ENCODE results near the gene RTKN. TPM values are rescaled to one million over a fixed set of nuclear protein-coding genes. Genes with fewer than 3 reads are reported as not detected.
"Not testable (repeated sequence)": the region's sequence is repeated elsewhere in the genome, so short reads cannot be mapped to it uniquely, and the experiment has no call there.

The RTKN gene
- total and polyA plus RNA-seq, 11 donors = 10.9 to 27.6 (median 16.6) TPM

GRCh38 chr2:74472086-74472944 is 30.6 kb upstream of the RTKN start, which contains the start of gene MRPL53:
TSS of gene MRPL53 (minus strand) at chr2:74472680. CDS start at chr2:74472660, 20 bp downstream.
- Histone ChIP-seq H3K27ac (peak within 1 kb of the TSS; percentile 64 to 95 (median 89)), H3K4me1 (peaks cover 4 to 31% (median 21%) of the 10 kb centered on the region in 12 donors), H3K27me3 (no peaks in the 10 kb centered on the region), H3K4me3 (peak within 1 kb of the TSS; percentile 49 to 93 (median 74)), H3K9me3 (no peaks in the 10 kb centered on the region), H3K36me3 (peaks cover 0 to 31% (median 17%) of the 10 kb centered on the region in 9 donors)
- WGBS, 4 donors = 1% methylated on average over 51 to 66 of the region's 66 CpGs
- intact Hi-C loops (cut with DNase I) = no loop called here
- DNase-seq (peak; percentile 95 to 98 (median 96)), ATAC-seq (peak; percentile 91 to 97 (median 94))
- no peak for TF ChIP-seq CTCF (IDR thresholded peaks at IDR 0.05)
- TF ChIP-seq POLR2A (IDR thresholded peaks at IDR 0.05) = peak in 1 of 2 donors; percentile 88

GRCh38 chr2:74471332-74472065 is 29.8 kb upstream of the RTKN start:
- peak in 1 of 4 donors; percentile 1 for ATAC-seq
- Histone ChIP-seq H3K36me3 (peaks cover 0 to 23% (median 17%) of the 10 kb centered on the region in 9 donors), H3K27ac (peak overlapping the region; percentile 64 to 95 (median 89)), H3K4me3 (peak overlapping the region; percentile 49 to 93 (median 74)), H3K9me3 (no peaks in the 10 kb centered on the region), H3K27me3 (no peaks in the 10 kb centered on the region), H3K4me1 (peaks cover 4 to 29% (median 21%) of the 10 kb centered on the region in 12 donors)
- no peak for DNase-seq
- intact Hi-C loops (cut with DNase I) = no loop called here
- 61 to 64% (median 63%) methylated on average over 16 of the region's 16 CpGs for WGBS, 4 donors
- no peak for TF ChIP-seq POLR2A (IDR thresholded peaks at IDR 0.05)
- no peak for TF ChIP-seq CTCF (IDR thresholded peaks at IDR 0.05)

- H3K27ac ChIP-seq = peak overlapping the region in 1 of 12 donors; percentile 91
- peaks cover 4 to 35% (median 26%) of the 10 kb centered on the region in 12 donors for H3K4me1 ChIP-seq
- H3K4me3 ChIP-seq; intact Hi-C loops (cut with DNase I); H3K9me3 ChIP-seq; DNase-seq; H3K27me3 ChIP-seq; ATAC-seq: not testable (repeated sequence)
- 95 to 97% (median 95%) methylated on average over 12 of the region's 12 CpGs for WGBS, 4 donors
- peaks cover 0 to 22% (median 14%) of the 10 kb centered on the region in 9 donors for H3K36me3 ChIP-seq
Observed at GRCh38 chr2:74470742-74471141, 29.0 kb upstream of the RTKN start.

- TF ChIP-seq CTCF (IDR thresholded peaks at IDR 0.05) (no peak), POLR2A (IDR thresholded peaks at IDR 0.05) (no peak)
- ATAC-seq (peak in 2 of 4 donors; percentile 1 to 5), DNase-seq (no peak)
- Histone ChIP-seq H3K4me1 (peaks cover 5 to 23% (median 15%) of the 10 kb centered on the region in 12 donors), H3K36me3 (peaks cover 0 to 24% (median 22%) of the 10 kb centered on the region in 9 donors), H3K4me3 (peak overlapping the region; percentile 61 to 99 (median 90)), H3K27me3 (no peaks in the 10 kb centered on the region), H3K9me3 (no peaks in the 10 kb centered on the region), H3K27ac (peak overlapping the region in 10 of 12 donors; percentile 9 to 93 (median 89))
- WGBS, 4 donors = 4 to 8% (median 7%) methylated on average over 9 to 13 of the region's 13 CpGs
- intact Hi-C loops (cut with DNase I) = no loop called here
Observed at GRCh38 chr2:74464406-74464805, 22.7 kb upstream of the RTKN start.

All from heart left ventricle (tissue), 16 donors.